ENCODE results near the gene NEK9. TPM values are rescaled to one million over a fixed set of nuclear protein-coding genes. Genes with fewer than 3 reads are reported as not detected.

NEK9 gene
- total RNA-seq, 1 experiment from 2014 or later = 40.7 TPM

DNA sequence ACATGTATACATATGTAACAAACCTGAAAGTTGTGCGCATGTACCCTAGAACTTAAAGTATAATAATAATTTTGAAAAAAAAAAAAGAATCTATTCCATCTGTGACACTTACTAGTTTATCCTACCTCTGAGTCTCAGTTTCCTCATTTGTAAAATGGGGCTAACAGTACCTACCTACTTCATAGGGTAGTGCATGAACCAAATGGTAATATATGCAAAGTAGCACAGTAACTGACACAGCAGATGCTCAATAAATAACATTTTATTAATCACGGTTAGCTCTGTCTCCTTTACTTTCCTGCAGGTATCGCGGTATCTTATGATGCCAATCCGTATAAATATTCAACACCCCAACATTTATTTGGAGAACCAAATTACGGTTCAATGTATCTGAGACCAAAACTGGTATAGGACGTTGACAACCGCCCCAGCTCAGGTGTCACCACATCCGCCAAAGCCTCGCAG is 48.9 kb upstream of the NEK9 start:
- Histone ChIP-seq H3K4me3 (ENCODE audit: low read depth in 2 of 2, low read length in 2 of 2) (peak overlapping the region; percentile 79 to 86), H3K27ac (ENCODE audit: low read length) (peak overlapping the region; percentile 85), H3K4me1 (ENCODE audit: control insufficient read depth, insufficient read depth, low read length) (0 out of 2 replicates have a peak, but pooled peaks cover 6% of the 10 kb centered on the region), H3K36me3 (ENCODE audit: control insufficient read depth, insufficient read depth, low read length) (no peaks in the 10 kb centered on the region; the same call in 1 of the 2 replicates), H3K27me3 (ENCODE audit: control insufficient read depth, insufficient read depth, low read length) (no peaks in the 10 kb centered on the region), H3K9me3 (ENCODE audit: control insufficient read depth, insufficient read depth, low read depth, low read length) (no peaks in the 10 kb centered on the region)
- DNase-seq (ENCODE audit: low read depth, low spot score) (no peak), ATAC-seq (peak; percentile 3; the same call in 1 of the 2 replicates)
- TF ChIP-seq TCF7L2 (IDR thresholded peaks at IDR 0.05; ENCODE audit: low read depth, low read length) = no peak
- TF ChIP-seq, protein P1, sequence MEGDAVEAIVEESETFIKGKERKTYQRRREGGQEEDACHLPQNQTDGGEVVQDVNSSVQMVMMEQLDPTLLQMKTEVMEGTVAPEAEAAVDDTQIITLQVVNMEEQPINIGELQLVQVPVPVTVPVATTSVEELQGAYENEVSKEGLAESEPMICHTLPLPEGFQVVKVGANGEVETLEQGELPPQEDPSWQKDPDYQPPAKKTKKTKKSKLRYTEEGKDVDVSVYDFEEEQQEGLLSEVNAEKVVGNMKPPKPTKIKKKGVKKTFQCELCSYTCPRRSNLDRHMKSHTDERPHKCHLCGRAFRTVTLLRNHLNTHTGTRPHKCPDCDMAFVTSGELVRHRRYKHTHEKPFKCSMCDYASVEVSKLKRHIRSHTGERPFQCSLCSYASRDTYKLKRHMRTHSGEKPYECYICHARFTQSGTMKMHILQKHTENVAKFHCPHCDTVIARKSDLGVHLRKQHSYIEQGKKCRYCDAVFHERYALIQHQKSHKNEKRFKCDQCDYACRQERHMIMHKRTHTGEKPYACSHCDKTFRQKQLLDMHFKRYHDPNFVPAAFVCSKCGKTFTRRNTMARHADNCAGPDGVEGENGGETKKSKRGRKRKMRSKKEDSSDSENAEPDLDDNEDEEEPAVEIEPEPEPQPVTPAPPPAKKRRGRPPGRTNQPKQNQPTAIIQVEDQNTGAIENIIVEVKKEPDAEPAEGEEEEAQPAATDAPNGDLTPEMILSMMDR (IDR thresholded peaks at IDR 0.05) = no peak
- TF ChIP-seq SIN3A (IDR thresholded peaks at IDR 0.05; ENCODE audit: borderline replicate concordance, insufficient read depth, low read depth, low read length) = no peak
- TF ChIP-seq POLR2AphosphoS5 (IDR thresholded peaks at IDR 0.05; ENCODE audit: low read depth, low read length) = no peak
- TF ChIP-seq, protein P2, sequence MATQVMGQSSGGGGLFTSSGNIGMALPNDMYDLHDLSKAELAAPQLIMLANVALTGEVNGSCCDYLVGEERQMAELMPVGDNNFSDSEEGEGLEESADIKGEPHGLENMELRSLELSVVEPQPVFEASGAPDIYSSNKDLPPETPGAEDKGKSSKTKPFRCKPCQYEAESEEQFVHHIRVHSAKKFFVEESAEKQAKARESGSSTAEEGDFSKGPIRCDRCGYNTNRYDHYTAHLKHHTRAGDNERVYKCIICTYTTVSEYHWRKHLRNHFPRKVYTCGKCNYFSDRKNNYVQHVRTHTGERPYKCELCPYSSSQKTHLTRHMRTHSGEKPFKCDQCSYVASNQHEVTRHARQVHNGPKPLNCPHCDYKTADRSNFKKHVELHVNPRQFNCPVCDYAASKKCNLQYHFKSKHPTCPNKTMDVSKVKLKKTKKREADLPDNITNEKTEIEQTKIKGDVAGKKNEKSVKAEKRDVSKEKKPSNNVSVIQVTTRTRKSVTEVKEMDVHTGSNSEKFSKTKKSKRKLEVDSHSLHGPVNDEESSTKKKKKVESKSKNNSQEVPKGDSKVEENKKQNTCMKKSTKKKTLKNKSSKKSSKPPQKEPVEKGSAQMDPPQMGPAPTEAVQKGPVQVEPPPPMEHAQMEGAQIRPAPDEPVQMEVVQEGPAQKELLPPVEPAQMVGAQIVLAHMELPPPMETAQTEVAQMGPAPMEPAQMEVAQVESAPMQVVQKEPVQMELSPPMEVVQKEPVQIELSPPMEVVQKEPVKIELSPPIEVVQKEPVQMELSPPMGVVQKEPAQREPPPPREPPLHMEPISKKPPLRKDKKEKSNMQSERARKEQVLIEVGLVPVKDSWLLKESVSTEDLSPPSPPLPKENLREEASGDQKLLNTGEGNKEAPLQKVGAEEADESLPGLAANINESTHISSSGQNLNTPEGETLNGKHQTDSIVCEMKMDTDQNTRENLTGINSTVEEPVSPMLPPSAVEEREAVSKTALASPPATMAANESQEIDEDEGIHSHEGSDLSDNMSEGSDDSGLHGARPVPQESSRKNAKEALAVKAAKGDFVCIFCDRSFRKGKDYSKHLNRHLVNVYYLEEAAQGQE (IDR thresholded peaks at IDR 0.05; ENCODE audit: insufficient read depth in 1 of 2, low read depth in 2 of 2, low read length in 1 of 2) = no peak
- in situ Hi-C loops (cut with HindIII; ENCODE audit: low pct_unique_long_range_greater_than_20kb, low sequenced_read_pairs) (no loop called here), intact Hi-C loops (cut with micrococcal nuclease; ENCODE audit: unreplicated experiment) (no loop called here)
- ChIA-PET POLR2A (no interaction called here), CTCF (interaction anchor here (0.7 kb wide), 1 partner anchor 8 kb away, joined by 6 read pairs; no protein-coding TSS in a partner anchor)
- BruUV-seq (replicated peaks) = no TSS peak

DNA sequence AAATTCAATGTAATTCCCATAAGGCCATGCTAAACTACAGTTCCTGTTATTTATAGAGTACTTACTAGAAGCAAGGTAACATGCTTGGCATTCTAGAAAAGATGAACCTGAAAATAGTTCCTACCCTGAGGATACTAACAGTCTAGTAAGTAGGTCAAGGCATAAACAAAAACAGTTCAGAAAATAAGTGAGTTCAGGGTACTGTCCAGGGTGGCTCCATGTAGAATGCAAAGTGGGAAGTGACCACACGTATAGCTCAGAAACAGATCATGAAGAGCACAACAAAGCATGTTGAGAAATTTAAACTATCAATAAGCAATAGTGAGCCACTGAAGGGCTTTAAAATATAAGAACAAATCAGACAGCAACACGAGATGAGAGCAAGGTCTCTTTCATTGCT is 47.2 kb upstream of the NEK9 start:
- H3K27me3 ChIP-seq (ENCODE audit: control insufficient read depth, insufficient read depth, low read length) = no peaks in the 10 kb centered on the region
- no TSS peak for BruUV-seq (replicated peaks)
- ChIA-PET POLR2A (no interaction called here), CTCF (no interaction called here)
- TF ChIP-seq, protein P2 (IDR thresholded peaks at IDR 0.05; ENCODE audit: insufficient read depth in 1 of 2, low read depth in 2 of 2, low read length in 1 of 2) = no peak; a peak in 1 of 4 replicates
- TF ChIP-seq TCF7L2 (IDR thresholded peaks at IDR 0.05; ENCODE audit: low read depth, low read length) (no peak), SIN3A (IDR thresholded peaks at IDR 0.05; ENCODE audit: borderline replicate concordance, insufficient read depth, low read depth, low read length) (no peak), POLR2AphosphoS5 (IDR thresholded peaks at IDR 0.05; ENCODE audit: low read depth, low read length) (no peak)
- TF ChIP-seq, protein P1 (IDR thresholded peaks at IDR 0.05) = no peak
- H3K4me1 ChIP-seq (ENCODE audit: control insufficient read depth, insufficient read depth, low read length) = 0 out of 2 replicates have a peak, but pooled peaks cover 6% of the 10 kb centered on the region
- DNase-seq (ENCODE audit: low read depth, low spot score) = no peak
- no peak overlapping the region for H3K27ac ChIP-seq (ENCODE audit: low read length)
- no peaks in the 10 kb centered on the region for H3K9me3 ChIP-seq (ENCODE audit: control insufficient read depth, insufficient read depth, low read depth, low read length)
- no peaks in the 10 kb centered on the region; the same call in 1 of the 2 replicates for H3K36me3 ChIP-seq (ENCODE audit: control insufficient read depth, insufficient read depth, low read length)
- intact Hi-C loops (cut with micrococcal nuclease; ENCODE audit: unreplicated experiment) = no loop called here
- no peak for ATAC-seq
- in situ Hi-C loops (cut with HindIII; ENCODE audit: low pct_unique_long_range_greater_than_20kb, low sequenced_read_pairs) = no loop called here
- no peak overlapping the region for H3K4me3 ChIP-seq (ENCODE audit: low read depth in 2 of 2, low read length in 2 of 2)
